ENCODE measurements around the gene IFNB1.

The IFNB1 gene

DNA sequence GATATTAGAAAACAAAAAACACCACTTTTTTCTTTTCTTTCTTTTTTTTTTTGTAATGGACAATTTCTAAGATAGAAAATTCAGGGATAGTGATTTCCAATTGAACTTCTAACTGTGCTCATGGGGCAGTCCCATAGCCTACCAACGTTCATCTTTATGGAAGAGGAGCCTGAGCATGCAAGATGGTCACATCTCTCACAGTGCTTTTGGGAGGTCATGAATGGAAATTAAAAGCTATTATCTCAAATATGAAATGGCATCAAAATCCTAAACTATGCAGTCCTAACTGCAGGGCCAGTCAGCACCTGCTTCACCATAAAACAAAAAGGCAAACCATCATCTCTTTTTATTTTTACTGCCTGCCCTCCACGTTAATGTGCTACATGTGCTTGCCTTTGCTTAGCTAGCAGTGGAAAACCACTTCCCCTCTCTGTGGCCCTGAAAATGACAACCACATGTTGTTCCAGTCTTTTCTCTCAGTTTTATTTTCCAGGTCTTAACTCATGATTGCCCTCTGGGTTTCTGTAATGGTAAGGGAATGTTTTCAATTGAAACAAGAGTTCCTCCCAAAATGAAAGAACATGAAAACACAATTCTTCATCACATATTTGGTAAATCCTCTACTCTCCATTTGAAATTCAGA lies 16.7 kb downstream of the IFNB1 start:
- no peak for DNase-seq

DNA sequence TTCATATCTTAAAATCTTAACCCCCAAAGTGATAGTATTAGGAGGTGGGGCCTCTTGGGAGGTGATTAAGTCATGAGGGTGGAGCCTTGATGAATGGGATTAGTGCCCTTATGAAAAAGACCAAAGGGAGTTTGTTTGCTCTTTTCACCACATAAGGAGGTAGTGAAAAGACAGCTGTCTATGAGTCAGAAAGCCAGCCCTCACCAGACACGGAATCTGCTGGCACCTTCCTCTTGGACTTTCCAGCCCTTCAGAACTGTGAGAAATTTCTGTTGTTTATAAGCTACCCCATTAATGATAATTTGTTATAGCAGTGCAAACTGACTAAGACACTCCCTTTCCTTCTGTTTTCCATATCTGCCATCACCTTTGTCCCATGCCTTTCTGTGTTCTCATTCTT lies 20.8 kb downstream of the IFNB1 start:
- DNase-seq = no peak

DNA sequence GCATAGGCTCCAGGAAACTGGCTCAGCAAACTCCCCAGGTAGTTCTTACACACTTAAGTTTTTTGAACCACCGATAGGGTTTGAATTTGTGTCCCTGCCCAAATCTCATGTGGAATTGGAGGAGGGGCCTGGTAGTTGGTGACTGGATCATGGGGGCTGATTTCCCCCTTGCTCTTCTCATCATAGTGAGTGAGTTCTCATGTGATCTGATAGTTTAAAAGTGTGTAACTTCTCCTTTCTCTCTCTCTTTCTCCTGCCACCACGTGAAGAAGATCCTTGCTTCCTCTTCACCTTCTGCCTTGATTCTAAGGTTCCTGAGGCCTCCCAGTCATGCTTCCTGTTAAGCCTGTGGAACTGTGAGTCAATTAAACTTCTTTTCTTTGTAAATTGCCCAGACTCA lies 23.9 kb downstream of the IFNB1 start:
- DNase-seq = no peak

DNA sequence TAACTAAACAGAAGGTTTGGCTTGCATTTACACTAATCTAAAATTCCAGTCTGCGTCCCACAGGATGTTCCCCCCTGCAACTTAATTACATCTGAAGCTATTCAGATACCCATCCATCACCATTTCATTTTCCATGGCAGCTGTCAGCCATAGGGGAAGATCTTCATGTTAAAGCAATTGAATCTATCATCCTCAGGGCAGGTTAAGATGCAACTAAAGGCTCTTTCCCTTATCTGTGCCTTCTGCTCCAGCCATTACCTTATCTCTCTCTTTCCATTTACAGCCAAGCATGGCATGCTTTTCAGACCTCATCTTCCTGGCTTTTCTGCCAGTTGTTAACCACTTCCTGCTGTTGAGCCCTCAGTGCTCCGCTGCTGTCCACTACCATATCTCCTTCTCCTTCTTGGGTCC lies 30.5 kb downstream of the IFNB1 start:
- no peak for DNase-seq

DNA sequence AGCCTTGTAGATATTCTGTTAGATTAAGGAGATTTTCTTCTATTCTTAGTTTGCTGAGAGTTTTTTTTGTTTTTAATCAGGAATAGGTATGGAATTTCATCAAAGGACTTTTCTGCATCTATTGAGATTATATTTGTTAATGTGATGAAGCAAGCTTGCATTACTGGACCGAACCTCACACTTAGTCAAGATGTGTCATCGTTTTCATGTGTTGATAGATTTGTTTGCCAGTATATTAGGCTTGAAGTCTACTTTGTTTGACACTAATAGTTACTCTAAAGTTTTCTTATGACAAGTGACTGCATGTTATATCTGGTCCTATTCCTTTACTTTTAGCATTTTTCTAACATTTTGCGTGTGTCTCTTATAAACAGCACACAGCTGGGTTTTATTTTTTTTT lies 33.9 kb downstream of the IFNB1 start:
- no peak for DNase-seq

DNA sequence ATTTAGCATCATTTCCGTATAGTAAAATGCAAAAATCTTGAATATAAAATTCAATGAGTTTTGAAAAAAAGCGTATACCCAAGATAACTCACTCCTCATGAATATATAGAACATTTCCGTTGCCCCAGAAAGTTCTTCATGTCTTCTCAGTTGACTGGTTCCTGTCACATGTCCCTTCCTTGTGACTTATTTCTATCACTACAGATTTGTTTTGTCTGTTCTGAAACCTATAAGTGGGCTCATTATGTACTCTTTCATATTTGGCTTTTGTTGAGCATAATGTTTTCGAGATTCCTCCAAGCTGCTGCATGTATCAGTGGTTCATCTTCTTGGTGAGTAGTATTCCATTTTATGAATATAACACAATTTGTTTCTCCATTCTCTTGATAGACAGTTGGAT lies 35.3 kb downstream of the IFNB1 start:
- DNase-seq = no peak

DNA sequence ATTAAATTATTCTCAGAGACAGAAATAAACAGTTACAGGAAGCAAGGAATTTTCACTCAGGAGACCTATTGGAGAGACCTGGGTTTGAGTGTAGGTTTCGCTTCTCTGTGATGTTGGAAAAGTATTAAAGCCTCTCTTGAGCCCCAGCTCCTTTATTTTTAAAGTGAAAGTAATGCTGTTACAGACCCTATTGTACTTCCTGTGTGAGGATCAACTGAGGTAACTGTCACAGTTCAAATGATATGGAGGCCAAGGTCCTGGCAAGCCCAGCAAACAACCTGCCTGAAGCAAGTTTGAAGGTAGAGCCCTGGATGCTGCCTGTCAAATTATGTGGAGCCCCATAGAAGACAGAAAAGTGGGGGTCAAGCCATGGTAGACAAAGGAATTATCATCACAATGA lies 38.4 kb downstream of the IFNB1 start:
- no peak for DNase-seq

DNA sequence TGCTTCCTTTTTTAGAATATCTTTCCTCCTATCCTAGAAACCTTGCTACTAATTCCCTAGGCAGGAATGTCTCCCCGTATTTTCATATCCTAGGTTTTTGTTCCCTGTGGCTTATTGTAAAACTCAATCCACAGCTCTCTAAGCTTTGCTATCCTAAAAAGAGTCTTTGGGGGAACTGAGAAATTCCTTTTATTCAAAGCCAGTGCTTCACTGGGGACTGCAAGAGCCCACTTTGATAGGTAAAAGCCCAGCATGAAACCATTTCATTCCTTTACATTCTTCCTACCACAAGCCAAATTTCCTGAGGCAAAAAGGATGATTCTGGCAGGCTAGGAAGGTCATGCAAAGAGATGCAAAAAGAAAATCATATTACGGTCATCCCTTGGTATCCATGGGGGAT lies 40.5 kb downstream of the IFNB1 start:
- no peak for DNase-seq

DNA sequence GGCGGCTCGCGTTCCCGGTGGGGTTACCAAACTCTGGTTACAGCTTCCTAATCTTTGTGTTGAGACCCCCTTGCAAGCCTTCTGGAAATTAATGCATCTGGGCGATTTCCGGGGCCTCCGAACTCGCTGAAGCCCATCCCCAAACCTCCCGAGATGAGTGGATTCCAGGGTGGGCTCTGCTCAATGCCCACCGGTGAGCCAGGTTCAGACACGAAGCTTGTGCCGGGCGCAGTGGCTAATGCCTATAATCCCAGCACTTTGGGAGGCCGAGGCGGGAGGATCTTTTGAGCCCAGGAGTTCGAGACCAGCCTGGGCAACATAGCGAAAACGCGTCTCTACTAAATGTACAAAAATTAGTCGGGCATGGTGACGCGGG lies 45.9 kb downstream of the IFNB1 start:
- no peak for DNase-seq

DNA sequence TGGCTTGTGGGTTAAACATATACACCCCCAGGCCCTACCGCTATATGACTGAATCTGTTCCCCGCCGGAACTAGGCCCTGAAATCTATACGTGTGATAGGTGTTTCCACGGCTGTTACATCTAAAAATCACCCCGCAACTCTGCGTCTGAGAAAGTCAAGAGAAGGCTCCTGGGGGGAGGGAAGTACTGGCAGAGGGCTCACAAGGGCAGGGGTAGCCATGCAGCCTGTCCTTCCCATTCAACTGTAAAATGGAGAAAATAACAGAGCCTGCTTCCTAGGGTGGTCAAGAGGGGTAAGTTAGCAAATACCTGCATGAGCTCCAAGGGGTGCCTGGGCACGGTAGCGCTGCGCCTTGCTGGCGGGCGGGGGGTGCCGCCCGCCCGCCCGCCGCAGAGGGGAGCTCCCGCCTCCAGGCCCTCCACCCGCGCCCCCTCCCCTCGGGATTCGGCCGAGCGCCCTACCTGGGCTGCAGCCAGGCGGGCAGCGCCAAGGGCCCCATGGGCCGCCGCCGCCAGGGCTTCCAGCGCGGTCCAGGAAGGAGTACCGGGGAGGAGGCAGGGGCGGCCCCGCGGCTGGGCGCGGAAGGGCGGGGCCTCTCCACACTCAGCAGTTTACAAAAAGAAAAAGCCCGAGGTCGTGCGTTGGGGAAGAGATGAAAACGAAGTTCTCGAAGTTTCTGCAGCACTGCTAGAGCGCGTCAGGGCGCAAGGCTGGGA lies 46.5 kb downstream of the IFNB1 start, which contains the start of gene HACD4:
Gene HACD4, minus strand, starts transcription at position 550 of the 717 bp plus-strand sequence. Its CDS starts 50 bp downstream, at position 500.
- peak; percentile 3 for DNase-seq

DNA sequence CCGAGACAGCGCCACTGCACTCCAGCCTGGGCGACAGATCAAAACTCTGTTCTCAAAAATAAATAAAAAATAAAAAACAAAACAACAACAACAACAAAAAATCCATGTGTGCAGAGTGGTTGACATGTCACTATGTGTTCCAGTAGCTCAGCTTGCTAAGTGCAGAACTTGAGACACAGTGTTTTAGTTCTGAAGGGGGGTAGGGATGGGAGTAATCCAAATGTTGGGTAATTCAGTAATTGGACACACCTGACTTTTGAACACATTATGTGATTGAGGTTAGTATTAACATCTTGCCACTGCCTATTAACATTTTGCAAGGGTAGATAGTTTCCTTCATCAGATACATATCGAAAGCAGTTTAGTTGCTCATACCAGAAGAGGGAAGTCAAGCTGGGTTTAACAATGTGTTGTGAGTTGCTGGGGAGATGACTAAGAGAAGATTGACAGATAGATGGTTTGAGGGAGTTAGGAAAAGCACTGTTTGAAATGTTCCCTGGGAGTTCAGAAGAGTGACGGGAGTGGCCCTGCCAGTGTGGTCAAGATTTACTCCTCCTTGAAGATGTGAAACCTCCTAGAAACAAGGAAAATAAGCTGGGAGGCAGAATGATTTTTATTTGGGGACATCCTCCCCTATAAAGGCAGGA lies 47.2 kb downstream of the IFNB1 start:
- DNase-seq = no peak

DNA sequence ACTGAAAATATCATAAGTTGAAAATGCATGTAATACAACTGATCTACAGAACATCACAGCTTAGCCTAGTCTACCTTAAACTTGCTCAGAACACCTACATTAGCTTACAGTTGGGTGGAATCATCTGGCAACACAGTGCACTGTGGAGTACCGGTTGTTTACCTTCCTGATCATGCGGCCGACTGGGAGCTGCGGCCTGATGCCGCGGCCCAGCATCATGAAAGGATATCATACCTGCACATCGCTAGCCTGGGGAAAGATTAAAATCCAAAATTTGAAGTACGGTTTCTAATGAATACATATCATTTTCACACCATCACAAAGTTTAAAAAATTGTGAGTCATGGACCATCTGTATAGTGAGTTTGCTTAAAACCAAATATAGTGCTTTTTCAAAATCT lies 48.1 kb downstream of the IFNB1 start:
- no peak for DNase-seq

DNA sequence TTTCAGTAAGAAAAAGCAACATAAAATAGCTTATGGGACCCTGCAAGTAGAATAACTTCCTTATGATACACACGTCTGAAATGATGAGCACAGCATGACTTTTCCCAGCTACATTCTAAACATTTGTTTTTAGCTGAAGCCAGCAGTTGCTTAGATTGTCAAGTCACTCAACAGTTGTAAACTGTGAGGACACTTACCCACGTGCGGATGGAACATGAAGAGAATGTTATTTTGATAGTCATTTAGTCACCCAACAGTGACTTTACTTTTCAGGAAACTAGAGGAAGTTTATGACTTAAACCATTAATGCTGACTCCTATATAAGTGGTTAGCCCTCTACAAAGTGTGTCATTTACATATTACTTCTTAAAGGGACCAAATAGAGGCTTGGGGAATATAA lies 49.3 kb downstream of the IFNB1 start:
- DNase-seq = no peak

DNA sequence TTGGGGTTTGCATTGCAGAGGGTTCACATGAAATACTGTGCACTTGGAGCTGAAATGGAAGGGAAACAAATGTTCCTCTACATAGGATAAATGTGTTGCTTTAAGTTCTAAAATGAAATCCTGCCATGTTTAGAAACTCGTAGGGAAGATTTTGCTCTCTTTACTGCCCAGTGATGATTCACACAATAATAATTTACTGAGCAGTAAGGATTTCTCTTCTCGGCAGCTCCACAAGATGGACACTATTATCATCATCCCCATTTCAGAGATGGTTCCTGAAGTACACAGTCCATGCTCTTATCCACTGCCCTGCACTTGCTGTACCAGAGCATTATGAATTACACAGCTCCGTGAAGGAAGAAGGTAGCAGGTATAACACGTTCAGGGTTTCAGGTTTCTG lies 50.4 kb downstream of the IFNB1 start:
- no peak for DNase-seq

All from NK-92 treated with Interleukin-12 subunit alpha and Interleukin-12 subunit beta, amount 100 ng/mL, for 24 hours (cell line).